Liver (tissue), 9 donors: ENCODE measurements around the gene CASP9. TPM values are rescaled to one million over a fixed set of nuclear protein-coding genes. Genes with fewer than 3 reads are reported as not detected.

ENCODE experiments used
- DNase-seq: peaks from one replicate; pipeline ENCODE4 v3.0.0-alpha.2; 2017; ENCODE audit warnings: low spot score
- H3K27ac ChIP-seq, 2 donors: one replicate each; pipeline ENCODE4 v1.7.0; 2013; ENCODE audit warnings: inconsistent platforms in 2 of 2, low read length in 2 of 2, control low read depth in 1 of 2, low read depth in 1 of 2, mild to moderate bottlenecking in 1 of 2
- H3K27me3 ChIP-seq, 4 donors: one replicate each; pipeline versions ENCODE4 v1.6.1 to v1.7.0; 2013; ENCODE audit warnings: low read length in 3 of 4, inconsistent platforms in 1 of 4, mild to moderate bottlenecking in 1 of 4, moderate library complexity in 1 of 4; ENCODE audit not compliant: control insufficient read depth in 4 of 4, insufficient read depth in 4 of 4
- H3K36me3 ChIP-seq, 4 donors: one replicate each; pipeline versions ENCODE4 v1.6.1 to v1.7.0; 2013; ENCODE audit warnings: low read length in 3 of 4, mild to moderate bottlenecking in 3 of 4, low read depth in 1 of 4, moderate library complexity in 1 of 4; ENCODE audit not compliant: control insufficient read depth in 4 of 4, insufficient read depth in 3 of 4
- H3K4me1 ChIP-seq, 4 donors: one replicate each; pipeline versions ENCODE4 v1.6.1 to v1.7.0; 2013; ENCODE audit warnings: low read length in 3 of 4, mild to moderate bottlenecking in 3 of 4, moderate library complexity in 1 of 4; ENCODE audit not compliant: control insufficient read depth in 4 of 4, insufficient read depth in 4 of 4
- H3K4me3 ChIP-seq, 3 donors: one replicate each; pipeline versions ENCODE4 v1.6.1 to v1.7.0; 2013; ENCODE audit warnings: low read length in 3 of 3, control low read depth in 1 of 3, low read depth in 1 of 3, mild to moderate bottlenecking in 1 of 3
- H3K9ac ChIP-seq, 2 donors: one replicate each; pipeline ENCODE4 v1.7.0; 2013; ENCODE audit warnings: low read length in 2 of 2, mild to moderate bottlenecking in 2 of 2, moderate library complexity in 2 of 2, control low read depth in 1 of 2, low read depth in 1 of 2
- H3K9me3 ChIP-seq, 4 donors: one replicate each; pipeline versions ENCODE4 v1.6.1 to v1.7.0; 2013; ENCODE audit warnings: low read length in 3 of 4; ENCODE audit not compliant: control insufficient read depth in 4 of 4
- EGR1 ChIP-seq, 2 donors: IDR thresholded peaks; 2 replicates each; pipeline ENCODE4 v1.6.1; 2016 to 2018; ENCODE audit warnings: antibody characterized with exemption in 2 of 2, low read depth in 2 of 2
- FOXA1 ChIP-seq: IDR thresholded peaks from 2 replicates; pipeline ENCODE4 v1.6.1; 2016; ENCODE audit warnings: antibody characterized with exemption
- FOXA2 ChIP-seq: IDR thresholded peaks from 2 replicates; pipeline ENCODE4 v1.6.1; 2016; ENCODE audit warnings: antibody characterized with exemption
- GABPA ChIP-seq, 2 donors: IDR thresholded peaks in 1 of 2; conservative IDR thresholded peaks in 1 of 2; 2 replicates each; pipeline ENCODE4 v1.6.1; 2016; ENCODE audit warnings: antibody characterized with exemption in 2 of 2, mild to moderate bottlenecking in 1 of 2, moderate library complexity in 1 of 2
- HNF4A ChIP-seq, 2 donors: conservative IDR thresholded peaks; 2 replicates each; pipeline ENCODE4 v1.6.1; 2016; ENCODE audit warnings: antibody characterized with exemption in 2 of 2, mild to moderate bottlenecking in 2 of 2
- HNF4G ChIP-seq: IDR thresholded peaks from 2 replicates; pipeline ENCODE4 v1.6.1; 2016; ENCODE audit warnings: antibody characterized with exemption
- NR2F2 ChIP-seq: IDR thresholded peaks from 2 replicates; pipeline ENCODE4 v1.6.1; 2016; ENCODE audit warnings: antibody characterized with exemption
- RAD21 ChIP-seq, 2 donors: IDR thresholded peaks; 2 replicates each; pipeline ENCODE4 v1.6.1; 2016; ENCODE audit warnings: antibody characterized with exemption in 2 of 2, mild to moderate bottlenecking in 2 of 2
- RXRA ChIP-seq, 2 donors: IDR thresholded peaks; 2 replicates each; pipeline ENCODE4 v1.6.1; 2017 to 2018; ENCODE audit warnings: antibody characterized with exemption in 2 of 2, mild to moderate bottlenecking in 1 of 2
- SP1 ChIP-seq: IDR thresholded peaks from 2 replicates; pipeline ENCODE4 v1.6.1; 2018; ENCODE audit warnings: antibody characterized with exemption, mild to moderate bottlenecking
- TAF1 ChIP-seq: conservative IDR thresholded peaks from 2 replicates; pipeline ENCODE4 v1.6.1; 2016; ENCODE audit warnings: antibody characterized with exemption, mild to moderate bottlenecking
- YY1 ChIP-seq: IDR thresholded peaks from 2 replicates; pipeline ENCODE4 v1.6.1; 2016; ENCODE audit warnings: antibody characterized with exemption, mild to moderate bottlenecking
- WGBS: extraction: QIAGEN DNeasy Blood & Tissue Kit; methylation state at CpG from one replicate; pipeline ENCODE4 v1.1.7; 2013; 5-methylcytosine and 5-hydroxymethylcytosine counted together
- polyA plus RNA-seq, 2 donors: library from polyadenylated mRNA; stranded (reverse) in 1 of 2; unstranded in 1 of 2; fragments of 200-250 nt in 1 of 2; fragments of >200 nt in 1 of 2; fragmentation: Nextera tagmentation in 1 of 2; extraction: Ambion mirVana in 1 of 2; gene quantifications; one replicate each; pipeline versions ENCODE4 v1.2.1 to v1.2.3, GENCODE V29; 2013 to 2015
- total RNA-seq, 2 donors: library from RNA; depleted of rRNA; stranded (reverse); fragments of >200 nt; gene quantifications; one replicate each; pipeline ENCODE4 v1.2.3, GENCODE V29; 2014
- TF ChIP-seq, protein P1 (sequence below): IDR thresholded peaks from 2 replicates; pipeline ENCODE4 v1.6.1; 2016; ENCODE audit warnings: antibody characterized with exemption, mild to moderate bottlenecking
- TF ChIP-seq, protein P2 (sequence below): IDR thresholded peaks from 2 replicates; pipeline ENCODE4 v1.6.1; 2016; ENCODE audit warnings: antibody characterized with exemption
- TF ChIP-seq, protein P3 (sequence below): IDR thresholded peaks from 2 replicates; pipeline ENCODE4 v1.6.1; 2016; ENCODE audit warnings: antibody characterized with exemption
- TF ChIP-seq, protein P4 (sequence below): fragments of 150-350 bp; IDR thresholded peaks from 2 replicates; pipeline ENCODE4 v1.5.1; 2017; ENCODE audit warnings: improper control_type of control experiment, low read depth, low read length; ENCODE audit not compliant: missing input control
- TF ChIP-seq, protein P5 (sequence below): IDR thresholded peaks from 2 replicates; pipeline ENCODE4 v1.6.1; 2016; ENCODE audit warnings: antibody characterized with exemption
- donor health status: healthy.
- donor health status: healthy.
- donor health status: healthy.
- donor health status: healthy.
- donor health status: healthy.

The CASP9 gene
- total and polyA plus RNA-seq, 4 donors, result 2.8 to 5.8 (median 4.3) TPM

DNA sequence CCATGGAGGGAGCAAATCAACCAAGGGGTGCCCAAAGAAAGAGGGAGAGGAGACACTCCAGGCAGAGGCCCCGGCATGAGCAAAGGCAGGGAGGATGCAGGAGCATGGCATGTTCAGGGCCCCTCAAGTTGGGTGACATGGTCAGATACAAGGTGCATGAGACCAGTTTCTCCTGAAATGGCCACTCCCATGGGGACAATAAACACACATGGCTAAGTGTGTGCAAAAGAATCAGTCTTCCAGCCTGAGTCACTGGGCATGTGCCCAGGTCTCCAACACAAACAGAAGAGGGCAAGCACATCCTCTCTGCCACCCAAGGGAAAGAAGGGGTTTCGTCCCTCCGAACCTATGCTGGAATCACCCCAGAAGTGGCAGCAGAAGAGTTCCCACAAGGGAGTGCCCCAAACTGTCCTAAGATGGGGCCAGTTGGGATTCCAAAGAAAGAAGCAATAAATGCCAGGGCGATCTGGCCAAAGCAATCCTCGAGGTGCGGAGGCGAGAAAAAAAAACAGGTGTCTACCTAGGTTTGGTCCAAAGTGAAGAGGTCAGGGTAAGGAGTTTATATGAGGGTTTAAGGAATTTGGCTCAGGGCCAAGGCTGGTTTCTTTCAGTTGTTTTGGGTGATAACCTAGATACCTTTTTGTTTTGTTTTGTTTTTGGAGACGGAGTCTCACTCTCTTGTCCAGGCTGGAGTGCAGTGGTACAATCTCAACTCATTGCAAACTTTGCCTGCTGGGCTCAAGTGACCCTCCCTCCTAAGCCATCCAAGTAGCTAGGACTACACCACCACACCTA lies 13.2 kb downstream of the CASP9 start:
- Histone ChIP-seq H3K9me3 (no peaks in the 10 kb centered on the region), H3K9ac (no peak overlapping the region), H3K27me3 (no peaks in the 10 kb centered on the region), H3K27ac (no peak overlapping the region), H3K4me1 (no peaks in the 10 kb centered on the region), H3K4me3 (no peak overlapping the region), H3K36me3 (peaks cover 0 to 9% (median 4%) of the 10 kb centered on the region in 4 donors)
- 95% methylated on average over 8 of the region's 8 CpGs for WGBS
- DNase-seq, result no peak
- TF ChIP-seq EGR1 (IDR thresholded peaks at IDR 0.05; ENCODE audit: low read depth in 2 of 2) (no peak), YY1 (no peak), FOXA2 (no peak), FOXA1 (no peak), RAD21 (IDR thresholded peaks at IDR 0.05) (no peak), HNF4A (conservative IDR thresholded peaks at IDR 0.05) (no peak), SP1 (no peak), NR2F2 (no peak), GABPA (IDR thresholded peaks at IDR 0.05 in 1 of 2, conservative IDR thresholded peaks at IDR 0.05 in 1 of 2) (no peak), RXRA (IDR thresholded peaks at IDR 0.05) (no peak), TAF1 (no peak)
- TF ChIP-seq, protein P1, sequence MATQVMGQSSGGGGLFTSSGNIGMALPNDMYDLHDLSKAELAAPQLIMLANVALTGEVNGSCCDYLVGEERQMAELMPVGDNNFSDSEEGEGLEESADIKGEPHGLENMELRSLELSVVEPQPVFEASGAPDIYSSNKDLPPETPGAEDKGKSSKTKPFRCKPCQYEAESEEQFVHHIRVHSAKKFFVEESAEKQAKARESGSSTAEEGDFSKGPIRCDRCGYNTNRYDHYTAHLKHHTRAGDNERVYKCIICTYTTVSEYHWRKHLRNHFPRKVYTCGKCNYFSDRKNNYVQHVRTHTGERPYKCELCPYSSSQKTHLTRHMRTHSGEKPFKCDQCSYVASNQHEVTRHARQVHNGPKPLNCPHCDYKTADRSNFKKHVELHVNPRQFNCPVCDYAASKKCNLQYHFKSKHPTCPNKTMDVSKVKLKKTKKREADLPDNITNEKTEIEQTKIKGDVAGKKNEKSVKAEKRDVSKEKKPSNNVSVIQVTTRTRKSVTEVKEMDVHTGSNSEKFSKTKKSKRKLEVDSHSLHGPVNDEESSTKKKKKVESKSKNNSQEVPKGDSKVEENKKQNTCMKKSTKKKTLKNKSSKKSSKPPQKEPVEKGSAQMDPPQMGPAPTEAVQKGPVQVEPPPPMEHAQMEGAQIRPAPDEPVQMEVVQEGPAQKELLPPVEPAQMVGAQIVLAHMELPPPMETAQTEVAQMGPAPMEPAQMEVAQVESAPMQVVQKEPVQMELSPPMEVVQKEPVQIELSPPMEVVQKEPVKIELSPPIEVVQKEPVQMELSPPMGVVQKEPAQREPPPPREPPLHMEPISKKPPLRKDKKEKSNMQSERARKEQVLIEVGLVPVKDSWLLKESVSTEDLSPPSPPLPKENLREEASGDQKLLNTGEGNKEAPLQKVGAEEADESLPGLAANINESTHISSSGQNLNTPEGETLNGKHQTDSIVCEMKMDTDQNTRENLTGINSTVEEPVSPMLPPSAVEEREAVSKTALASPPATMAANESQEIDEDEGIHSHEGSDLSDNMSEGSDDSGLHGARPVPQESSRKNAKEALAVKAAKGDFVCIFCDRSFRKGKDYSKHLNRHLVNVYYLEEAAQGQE, result no peak
- TF ChIP-seq, protein P2, sequence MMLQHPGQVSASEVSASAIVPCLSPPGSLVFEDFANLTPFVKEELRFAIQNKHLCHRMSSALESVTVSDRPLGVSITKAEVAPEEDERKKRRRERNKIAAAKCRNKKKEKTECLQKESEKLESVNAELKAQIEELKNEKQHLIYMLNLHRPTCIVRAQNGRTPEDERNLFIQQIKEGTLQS, result no peak
- TF ChIP-seq, protein P3, sequence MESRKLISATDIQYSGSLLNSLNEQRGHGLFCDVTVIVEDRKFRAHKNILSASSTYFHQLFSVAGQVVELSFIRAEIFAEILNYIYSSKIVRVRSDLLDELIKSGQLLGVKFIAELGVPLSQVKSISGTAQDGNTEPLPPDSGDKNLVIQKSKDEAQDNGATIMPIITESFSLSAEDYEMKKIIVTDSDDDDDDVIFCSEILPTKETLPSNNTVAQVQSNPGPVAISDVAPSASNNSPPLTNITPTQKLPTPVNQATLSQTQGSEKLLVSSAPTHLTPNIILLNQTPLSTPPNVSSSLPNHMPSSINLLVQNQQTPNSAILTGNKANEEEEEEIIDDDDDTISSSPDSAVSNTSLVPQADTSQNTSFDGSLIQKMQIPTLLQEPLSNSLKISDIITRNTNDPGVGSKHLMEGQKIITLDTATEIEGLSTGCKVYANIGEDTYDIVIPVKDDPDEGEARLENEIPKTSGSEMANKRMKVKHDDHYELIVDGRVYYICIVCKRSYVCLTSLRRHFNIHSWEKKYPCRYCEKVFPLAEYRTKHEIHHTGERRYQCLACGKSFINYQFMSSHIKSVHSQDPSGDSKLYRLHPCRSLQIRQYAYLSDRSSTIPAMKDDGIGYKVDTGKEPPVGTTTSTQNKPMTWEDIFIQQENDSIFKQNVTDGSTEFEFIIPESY, result no peak
- TF ChIP-seq, protein P4, sequence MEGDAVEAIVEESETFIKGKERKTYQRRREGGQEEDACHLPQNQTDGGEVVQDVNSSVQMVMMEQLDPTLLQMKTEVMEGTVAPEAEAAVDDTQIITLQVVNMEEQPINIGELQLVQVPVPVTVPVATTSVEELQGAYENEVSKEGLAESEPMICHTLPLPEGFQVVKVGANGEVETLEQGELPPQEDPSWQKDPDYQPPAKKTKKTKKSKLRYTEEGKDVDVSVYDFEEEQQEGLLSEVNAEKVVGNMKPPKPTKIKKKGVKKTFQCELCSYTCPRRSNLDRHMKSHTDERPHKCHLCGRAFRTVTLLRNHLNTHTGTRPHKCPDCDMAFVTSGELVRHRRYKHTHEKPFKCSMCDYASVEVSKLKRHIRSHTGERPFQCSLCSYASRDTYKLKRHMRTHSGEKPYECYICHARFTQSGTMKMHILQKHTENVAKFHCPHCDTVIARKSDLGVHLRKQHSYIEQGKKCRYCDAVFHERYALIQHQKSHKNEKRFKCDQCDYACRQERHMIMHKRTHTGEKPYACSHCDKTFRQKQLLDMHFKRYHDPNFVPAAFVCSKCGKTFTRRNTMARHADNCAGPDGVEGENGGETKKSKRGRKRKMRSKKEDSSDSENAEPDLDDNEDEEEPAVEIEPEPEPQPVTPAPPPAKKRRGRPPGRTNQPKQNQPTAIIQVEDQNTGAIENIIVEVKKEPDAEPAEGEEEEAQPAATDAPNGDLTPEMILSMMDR, result no peak

DNA sequence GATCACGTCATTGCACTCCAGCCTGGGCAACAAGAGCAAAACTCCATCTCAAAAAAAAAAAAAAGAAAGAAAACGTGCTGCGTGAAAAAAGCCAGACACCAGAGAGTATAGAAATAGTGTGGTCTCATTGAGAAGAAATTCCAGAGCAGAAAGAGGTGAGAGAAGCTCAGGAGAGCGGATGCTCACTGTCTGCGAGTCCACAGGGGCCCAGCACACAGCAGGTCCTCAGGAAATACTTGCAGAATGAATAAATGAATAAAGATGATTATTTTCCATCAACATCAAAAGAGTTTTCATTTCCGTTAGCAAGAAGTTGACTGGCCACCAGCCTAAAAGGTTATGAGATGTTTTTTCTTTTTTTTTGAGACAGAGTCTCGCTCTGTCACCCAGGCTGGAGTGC lies 14.4 kb downstream of the CASP9 start:
- 94% methylated on average over 7 of the region's 7 CpGs for WGBS
- TF ChIP-seq HNF4G (no peak), RXRA (IDR thresholded peaks at IDR 0.05) (no peak), EGR1 (IDR thresholded peaks at IDR 0.05; ENCODE audit: low read depth in 2 of 2) (no peak), GABPA (IDR thresholded peaks at IDR 0.05 in 1 of 2, conservative IDR thresholded peaks at IDR 0.05 in 1 of 2) (no peak), YY1 (no peak), HNF4A (conservative IDR thresholded peaks at IDR 0.05) (no peak), RAD21 (IDR thresholded peaks at IDR 0.05) (no peak), NR2F2 (no peak), TAF1 (no peak), FOXA1 (no peak), FOXA2 (no peak)
- TF ChIP-seq, protein P2, result no peak
- TF ChIP-seq, protein P3, result no peak
- TF ChIP-seq, protein P5, sequence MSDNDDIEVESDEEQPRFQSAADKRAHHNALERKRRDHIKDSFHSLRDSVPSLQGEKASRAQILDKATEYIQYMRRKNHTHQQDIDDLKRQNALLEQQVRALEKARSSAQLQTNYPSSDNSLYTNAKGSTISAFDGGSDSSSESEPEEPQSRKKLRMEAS, result no peak
- TF ChIP-seq, protein P4, result no peak
- Histone ChIP-seq H3K4me1 (no peaks in the 10 kb centered on the region), H3K9me3 (no peaks in the 10 kb centered on the region), H3K27ac (no peak overlapping the region), H3K36me3 (peaks cover 0 to 18% (median 7%) of the 10 kb centered on the region in 4 donors), H3K4me3 (no peak overlapping the region), H3K9ac (no peak overlapping the region), H3K27me3 (no peaks in the 10 kb centered on the region)
- DNase-seq, result no peak
